ENCODE results near the gene NDUFA13. TPM values are rescaled to one million over a fixed set of nuclear protein-coding genes. Genes with fewer than 3 reads are reported as not detected.

NDUFA13 gene
- total RNA-seq, 1 experiment from 2014 or later = 203 TPM

DNA sequence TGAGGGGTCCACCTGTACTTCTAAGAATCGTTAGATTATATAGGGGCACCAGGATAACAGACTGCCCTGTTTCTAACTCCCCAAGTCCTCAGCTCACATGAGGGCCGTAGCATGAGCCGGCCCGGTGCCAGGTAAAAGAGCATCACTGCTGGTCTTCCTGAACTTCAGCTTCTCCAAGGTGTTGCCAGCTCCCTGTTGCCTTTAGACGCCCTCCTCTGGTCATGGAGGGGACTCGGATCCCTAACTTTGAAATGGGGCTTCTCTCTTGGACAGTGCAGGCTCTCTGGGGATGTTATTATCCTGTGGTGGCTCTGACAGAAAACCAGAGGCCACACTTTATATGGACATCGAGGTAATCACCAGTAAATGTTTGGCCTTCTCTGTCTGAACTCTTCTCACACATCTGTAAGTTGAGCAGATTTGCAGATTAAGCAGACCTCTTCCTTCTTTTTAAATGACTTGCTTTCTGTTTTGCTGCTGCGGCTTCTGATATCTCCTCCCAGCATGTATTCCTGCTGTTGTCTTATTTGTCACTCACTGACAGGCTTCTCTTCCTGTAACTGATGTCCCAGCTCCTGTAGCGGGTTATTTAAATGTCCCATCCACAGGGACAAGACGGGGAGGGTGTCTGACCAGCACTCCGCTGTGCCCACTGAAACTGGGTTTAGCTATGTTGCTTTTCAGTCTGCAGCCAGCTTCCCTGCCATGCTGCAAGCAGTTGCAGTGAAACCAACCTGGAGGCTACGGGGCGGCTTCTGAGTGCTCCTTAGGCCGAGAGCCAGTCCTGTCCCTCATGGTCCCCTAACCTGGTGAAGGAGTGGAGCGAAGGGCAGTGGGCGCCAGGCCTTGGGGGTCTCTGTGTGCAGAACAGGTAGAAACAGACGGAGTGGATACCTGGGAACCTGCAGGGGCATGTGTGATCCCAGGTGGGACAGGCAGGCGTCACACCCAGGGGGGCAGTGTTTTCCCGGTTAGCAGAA, 39.9 kb upstream of the NDUFA13 start:
- DNase-seq = no peak

DNA sequence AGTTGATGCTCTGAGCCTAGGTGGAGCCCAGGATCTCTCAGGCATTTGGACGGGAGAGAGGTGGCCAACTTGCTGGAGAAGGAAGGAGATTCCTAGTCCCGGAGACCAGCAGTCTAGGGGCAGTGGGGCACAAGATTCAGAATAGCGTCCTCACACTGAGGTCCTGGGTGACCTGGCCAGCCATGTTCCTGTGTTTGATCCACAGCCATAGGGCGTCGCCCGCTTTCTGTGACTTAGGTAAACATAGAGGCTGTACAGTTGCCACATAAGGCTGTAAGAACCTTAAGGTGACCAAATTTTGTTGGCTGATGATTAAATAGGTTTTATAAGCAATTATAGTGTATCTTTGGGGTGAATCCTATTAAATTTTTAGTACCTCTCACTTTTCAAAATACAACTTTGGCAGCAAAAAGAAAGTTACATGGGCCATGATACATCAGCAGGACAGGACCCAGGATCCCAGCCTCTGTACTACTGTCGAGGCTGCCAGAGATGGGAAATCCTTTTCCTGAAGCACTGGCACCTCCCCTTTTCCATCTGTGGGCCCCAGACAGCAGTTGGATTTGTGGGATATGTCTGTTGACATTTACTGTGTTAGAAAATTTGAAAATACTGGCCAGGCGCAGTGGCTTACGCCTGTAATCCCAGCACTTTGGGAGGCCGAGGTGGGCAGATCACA, 38.2 kb upstream of the NDUFA13 start:
- Histone ChIP-seq H3K4me2 (no peak overlapping the region), H3K4me3 (no peak overlapping the region), H3K36me3 (ENCODE audit: low read depth) (0 out of 2 replicates have a peak, but pooled peaks cover 4% of the 10 kb centered on the region), H3K27ac (no peak overlapping the region), H3F3A (ENCODE audit: insufficient read depth, low read depth) (peaks cover 20% of the 10 kb centered on the region), H3K79me2 (ENCODE audit: low read depth) (peaks cover 59% of the 10 kb centered on the region), H3K27me3 (ENCODE audit: insufficient read depth, low read depth) (no peaks in the 10 kb centered on the region), H4K20me1 (ENCODE audit: insufficient read depth) (peaks cover 69% of the 10 kb centered on the region), H3K4me1 (replicated peaks; ENCODE audit: insufficient read depth) (peaks cover 11% of the 10 kb centered on the region), H3K9me2 (ENCODE audit: insufficient read depth) (no peaks in the 10 kb centered on the region), H2AFZ (no peak overlapping the region), H3K9me3 (ENCODE audit: insufficient read depth, low read depth) (no peaks in the 10 kb centered on the region)
- POLR2A ChIA-PET (ENCODE audit: unreplicated experiment) = no interaction called here
- TF ChIP-seq EZH2 (IDR thresholded peaks at IDR 0.05; ENCODE audit: low read depth) = no peak
- TF ChIP-seq, protein P1, sequence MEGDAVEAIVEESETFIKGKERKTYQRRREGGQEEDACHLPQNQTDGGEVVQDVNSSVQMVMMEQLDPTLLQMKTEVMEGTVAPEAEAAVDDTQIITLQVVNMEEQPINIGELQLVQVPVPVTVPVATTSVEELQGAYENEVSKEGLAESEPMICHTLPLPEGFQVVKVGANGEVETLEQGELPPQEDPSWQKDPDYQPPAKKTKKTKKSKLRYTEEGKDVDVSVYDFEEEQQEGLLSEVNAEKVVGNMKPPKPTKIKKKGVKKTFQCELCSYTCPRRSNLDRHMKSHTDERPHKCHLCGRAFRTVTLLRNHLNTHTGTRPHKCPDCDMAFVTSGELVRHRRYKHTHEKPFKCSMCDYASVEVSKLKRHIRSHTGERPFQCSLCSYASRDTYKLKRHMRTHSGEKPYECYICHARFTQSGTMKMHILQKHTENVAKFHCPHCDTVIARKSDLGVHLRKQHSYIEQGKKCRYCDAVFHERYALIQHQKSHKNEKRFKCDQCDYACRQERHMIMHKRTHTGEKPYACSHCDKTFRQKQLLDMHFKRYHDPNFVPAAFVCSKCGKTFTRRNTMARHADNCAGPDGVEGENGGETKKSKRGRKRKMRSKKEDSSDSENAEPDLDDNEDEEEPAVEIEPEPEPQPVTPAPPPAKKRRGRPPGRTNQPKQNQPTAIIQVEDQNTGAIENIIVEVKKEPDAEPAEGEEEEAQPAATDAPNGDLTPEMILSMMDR (conservative IDR thresholded peaks at IDR 0.05) = no peak
- BruUV-seq (replicated peaks) = no TSS peak
- peak in 1 of 2 experiments; percentile 31 for DNase-seq
- intact Hi-C loops (cut with micrococcal nuclease; ENCODE audit: unreplicated experiment) = no loop called here
- CTCF ChIA-PET = no interaction called here

More for the DNA sequence above, 39.9 kb upstream of the NDUFA13 start:
- H3K27ac ChIP-seq = no peak overlapping the region
- peaks cover 21% of the 10 kb centered on the region; the same call in 1 of the 2 replicates for H3F3A ChIP-seq (ENCODE audit: insufficient read depth, low read depth)
- CTCF ChIA-PET = interaction anchor here (0.6 kb wide), 1 partner anchor 314 kb away, joined by 3 read pairs; no protein-coding TSS in a partner anchor
- no peaks in the 10 kb centered on the region for H3K9me2 ChIP-seq (ENCODE audit: insufficient read depth)
- TF ChIP-seq, protein P1 (conservative IDR thresholded peaks at IDR 0.05) = peak; percentile 53
- no peak for TF ChIP-seq EZH2 (IDR thresholded peaks at IDR 0.05; ENCODE audit: low read depth)
- BruUV-seq (replicated peaks) = no TSS peak
- no peaks in the 10 kb centered on the region for H3K27me3 ChIP-seq (ENCODE audit: insufficient read depth, low read depth)
- H2AFZ ChIP-seq = no peak overlapping the region
- 0 out of 2 replicates have a peak, but pooled peaks cover 4% of the 10 kb centered on the region for H3K36me3 ChIP-seq (ENCODE audit: low read depth)
- peaks cover 62% of the 10 kb centered on the region for H3K79me2 ChIP-seq (ENCODE audit: low read depth)
- no peaks in the 10 kb centered on the region for H3K9me3 ChIP-seq (ENCODE audit: insufficient read depth, low read depth)
- intact Hi-C loops (cut with micrococcal nuclease; ENCODE audit: unreplicated experiment) = no loop called here
- H4K20me1 ChIP-seq (ENCODE audit: insufficient read depth) = peaks cover 63% of the 10 kb centered on the region
- POLR2A ChIA-PET (ENCODE audit: unreplicated experiment) = interaction anchor here (0.6 kb wide), 1 partner anchor 12 kb away, joined by 3 read pairs; no protein-coding TSS in a partner anchor
- H3K4me2 ChIP-seq = no peak overlapping the region
- peaks cover 11% of the 10 kb centered on the region for H3K4me1 ChIP-seq (replicated peaks; ENCODE audit: insufficient read depth)
- H3K4me3 ChIP-seq = no peak overlapping the region

DNA sequence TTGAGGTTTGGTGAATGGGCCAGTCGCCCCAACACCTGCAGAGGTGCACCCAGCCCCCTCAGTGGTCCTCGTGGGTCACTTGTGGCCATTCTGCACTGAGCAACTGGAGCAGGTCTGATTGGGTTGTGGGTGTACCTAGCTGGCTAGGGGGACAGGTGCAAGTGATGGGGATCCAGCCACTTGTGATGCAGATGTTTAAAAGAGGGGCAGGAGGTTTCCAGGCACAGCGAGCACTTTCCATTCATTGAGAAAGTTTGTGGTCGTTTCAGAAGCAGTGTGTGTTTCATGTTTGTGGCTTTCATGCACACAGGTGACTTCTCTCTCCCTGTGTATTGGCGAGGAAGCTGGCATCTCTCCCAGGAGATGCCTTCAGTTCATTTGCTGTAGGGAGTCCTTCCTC, 35.3 kb upstream of the NDUFA13 start:
- Histone ChIP-seq H3F3A (ENCODE audit: insufficient read depth, low read depth) (peaks cover 23% of the 10 kb centered on the region), H2AFZ (no peak overlapping the region), H3K79me2 (ENCODE audit: low read depth) (peaks cover 63% of the 10 kb centered on the region), H3K4me2 (no peak overlapping the region), H3K27ac (no peak overlapping the region), H3K4me3 (no peak overlapping the region), H3K27me3 (ENCODE audit: insufficient read depth, low read depth) (no peaks in the 10 kb centered on the region), H3K4me1 (replicated peaks; ENCODE audit: insufficient read depth) (peaks cover 11% of the 10 kb centered on the region), H3K36me3 (ENCODE audit: low read depth) (0 out of 2 replicates have a peak, but pooled peaks cover 4% of the 10 kb centered on the region), H3K9me2 (ENCODE audit: insufficient read depth) (no peaks in the 10 kb centered on the region), H3K9me3 (ENCODE audit: insufficient read depth, low read depth) (no peaks in the 10 kb centered on the region), H4K20me1 (ENCODE audit: insufficient read depth) (peaks cover 57% of the 10 kb centered on the region)
- DNase-seq = no peak
- ChIA-PET POLR2A (ENCODE audit: unreplicated experiment) (no interaction called here), CTCF (no interaction called here)
- intact Hi-C loops (cut with micrococcal nuclease; ENCODE audit: unreplicated experiment) = no loop called here
- no peak for TF ChIP-seq EZH2 (IDR thresholded peaks at IDR 0.05; ENCODE audit: low read depth)
- TF ChIP-seq, protein P1 (conservative IDR thresholded peaks at IDR 0.05) = no peak
- no TSS peak for BruUV-seq (replicated peaks)
